Endodermal cell (in vitro differentiated cells): ENCODE results near the gene ZNF487. TPM values are rescaled to one million over a fixed set of nuclear protein-coding genes. Genes with fewer than 3 reads are reported as not detected.
"Not testable (repeated sequence)": the region's sequence is repeated elsewhere in the genome, so short reads cannot be mapped to it uniquely, and the experiment has no call there.

ENCODE experiments used
- DNase-seq: peaks from one replicate; pipeline ENCODE4 v3.0.0-alpha.2; 2017
- H3K27ac ChIP-seq: 2 replicates; pipeline ENCODE4 v1.5.1; 2013; ENCODE audit warnings: mild to moderate bottlenecking, low read depth, low read length, moderate library complexity
- H3K27me3 ChIP-seq: 2 replicates; pipeline ENCODE4 v1.6.1; 2013; ENCODE audit warnings: mild to moderate bottlenecking, low read length, moderate library complexity; ENCODE audit not compliant: insufficient read depth, control insufficient read depth, poor library complexity, severe bottlenecking
- H3K36me3 ChIP-seq: 2 replicates; pipeline ENCODE4 v1.7.0; 2013; ENCODE audit warnings: mild to moderate bottlenecking, low read length, moderate library complexity; ENCODE audit not compliant: control insufficient read depth, insufficient read depth
- H3K4me1 ChIP-seq: one replicate; pipeline ENCODE4 v1.7.0; 2013; ENCODE audit warnings: low read length; ENCODE audit not compliant: control insufficient read depth, insufficient read depth
- H3K4me3 ChIP-seq: 2 replicates; pipeline ENCODE4 v1.5.1; 2013; ENCODE audit warnings: mild to moderate bottlenecking, low read length, moderate library complexity
- H3K9ac ChIP-seq: 2 replicates; pipeline ENCODE4 v1.6.1; 2013; ENCODE audit warnings: mild to moderate bottlenecking, low read length, moderate library complexity; ENCODE audit not compliant: poor library complexity, severe bottlenecking; ENCODE audit errors: extremely low read depth
- H3K9me3 ChIP-seq: 2 replicates; pipeline ENCODE4 v1.6.1; 2013; ENCODE audit warnings: mild to moderate bottlenecking, low read length, moderate library complexity; ENCODE audit not compliant: control insufficient read depth
- H3K27ac Mint-ChIP-seq: 2 replicates; pipeline ENCODE4 v1.8.0; 2020; ENCODE audit warnings: mixed read lengths
- H3K27me3 Mint-ChIP-seq: 2 replicates; pipeline ENCODE4 v1.8.0; 2021; ENCODE audit warnings: mild to moderate bottlenecking, mixed read lengths; ENCODE audit not compliant: insufficient read depth
- H3K36me3 Mint-ChIP-seq: 2 replicates; pipeline ENCODE4 v1.8.0; 2020; ENCODE audit warnings: low read depth, mixed read lengths
- H3K4me1 Mint-ChIP-seq: 2 replicates; pipeline ENCODE4 v1.8.0; 2020; ENCODE audit warnings: mixed read lengths
- H3K4me3 Mint-ChIP-seq: 2 replicates; pipeline ENCODE4 v1.8.0; 2020; ENCODE audit warnings: mild to moderate bottlenecking, moderate library complexity, mixed read lengths
- H3K9me3 Mint-ChIP-seq: 2 replicates; pipeline ENCODE4 v1.8.0; 2020; ENCODE audit warnings: mild to moderate bottlenecking, mixed read lengths
- WGBS, 2 experiments: methylation state at CpG; one replicate each; pipeline versions ENCODE4 v1.1.5 to v1.1.7; 2013; ENCODE audit warnings: missing lambda C conversion rate in 2 of 2, mixed read lengths in 1 of 2; ENCODE audit not compliant: insufficient coverage in 1 of 2, insufficient read length in 1 of 2; 5-methylcytosine and 5-hydroxymethylcytosine counted together
- total RNA-seq, 2 donors: library from RNA; stranded (reverse); fragmentation: NEBNext Ultra II Directional in 1 of 2; extraction: Animal tissue kit (Norgen Biotek cat#: 25700) in 1 of 2; gene quantifications; 2 replicates in 1 of 2; 3 replicates in 1 of 2; pipeline ENCODE4 v1.2.1, GENCODE V29; 2021
- TF ChIP-seq, protein P1 (sequence below): fragments of 200-600 bp; sonication (generic); conservative IDR thresholded peaks from 2 replicates; pipeline ENCODE4 v1.5.0; 2021; ENCODE audit warnings: antibody characterized with exemption, mild to moderate bottlenecking

The ZNF487 gene
- total RNA-seq, 2 donors from 2014 or later, result 3.8 to 6.6 TPM

DNA sequence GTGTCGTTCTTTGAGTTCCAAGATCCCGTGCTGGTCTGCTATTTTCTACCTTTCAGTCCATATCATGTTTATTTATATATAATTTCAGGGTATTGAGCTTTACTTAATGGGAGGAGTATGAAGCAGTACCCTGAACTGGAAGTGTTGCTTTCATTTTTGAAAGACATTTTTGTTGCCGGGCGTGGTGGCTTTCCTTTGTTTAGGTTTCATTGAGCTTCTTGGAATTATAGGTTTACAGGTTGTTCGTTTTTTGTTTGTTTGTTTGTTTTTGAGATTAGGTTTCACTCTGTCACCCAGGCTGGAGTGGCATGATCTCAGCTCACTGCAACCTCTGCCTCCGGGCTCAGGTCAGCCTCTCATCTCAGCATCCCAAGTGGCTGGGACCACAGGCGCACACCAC is 7.4 kb downstream of the ZNF487 start:
- Mint-ChIP-seq H3K27ac (no peak overlapping the region), H3K4me1 (no peaks in the 10 kb centered on the region), H3K9me3 (peaks cover 36% of the 10 kb centered on the region), H3K27me3 (peaks cover 3% of the 10 kb centered on the region), H3K4me3 (no peak overlapping the region), H3K36me3 (peaks cover 26% of the 10 kb centered on the region)
- no peak overlapping the region for H3K27ac ChIP-seq
- no peaks in the 10 kb centered on the region for H3K4me1 ChIP-seq
- H3K9me3 ChIP-seq, result peaks cover 25% of the 10 kb centered on the region
- peaks cover 4% of the 10 kb centered on the region for H3K36me3 ChIP-seq
- TF ChIP-seq, protein P1, sequence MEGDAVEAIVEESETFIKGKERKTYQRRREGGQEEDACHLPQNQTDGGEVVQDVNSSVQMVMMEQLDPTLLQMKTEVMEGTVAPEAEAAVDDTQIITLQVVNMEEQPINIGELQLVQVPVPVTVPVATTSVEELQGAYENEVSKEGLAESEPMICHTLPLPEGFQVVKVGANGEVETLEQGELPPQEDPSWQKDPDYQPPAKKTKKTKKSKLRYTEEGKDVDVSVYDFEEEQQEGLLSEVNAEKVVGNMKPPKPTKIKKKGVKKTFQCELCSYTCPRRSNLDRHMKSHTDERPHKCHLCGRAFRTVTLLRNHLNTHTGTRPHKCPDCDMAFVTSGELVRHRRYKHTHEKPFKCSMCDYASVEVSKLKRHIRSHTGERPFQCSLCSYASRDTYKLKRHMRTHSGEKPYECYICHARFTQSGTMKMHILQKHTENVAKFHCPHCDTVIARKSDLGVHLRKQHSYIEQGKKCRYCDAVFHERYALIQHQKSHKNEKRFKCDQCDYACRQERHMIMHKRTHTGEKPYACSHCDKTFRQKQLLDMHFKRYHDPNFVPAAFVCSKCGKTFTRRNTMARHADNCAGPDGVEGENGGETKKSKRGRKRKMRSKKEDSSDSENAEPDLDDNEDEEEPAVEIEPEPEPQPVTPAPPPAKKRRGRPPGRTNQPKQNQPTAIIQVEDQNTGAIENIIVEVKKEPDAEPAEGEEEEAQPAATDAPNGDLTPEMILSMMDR, result no peak
- H3K4me3 ChIP-seq, result no peak overlapping the region
- H3K27me3 ChIP-seq, result no peaks in the 10 kb centered on the region
- 83 to 90% methylated on average over 1 to 7 of the region's 7 CpGs for WGBS, 2 experiments
- no peak overlapping the region for H3K9ac ChIP-seq
- DNase-seq, result no peak

DNA sequence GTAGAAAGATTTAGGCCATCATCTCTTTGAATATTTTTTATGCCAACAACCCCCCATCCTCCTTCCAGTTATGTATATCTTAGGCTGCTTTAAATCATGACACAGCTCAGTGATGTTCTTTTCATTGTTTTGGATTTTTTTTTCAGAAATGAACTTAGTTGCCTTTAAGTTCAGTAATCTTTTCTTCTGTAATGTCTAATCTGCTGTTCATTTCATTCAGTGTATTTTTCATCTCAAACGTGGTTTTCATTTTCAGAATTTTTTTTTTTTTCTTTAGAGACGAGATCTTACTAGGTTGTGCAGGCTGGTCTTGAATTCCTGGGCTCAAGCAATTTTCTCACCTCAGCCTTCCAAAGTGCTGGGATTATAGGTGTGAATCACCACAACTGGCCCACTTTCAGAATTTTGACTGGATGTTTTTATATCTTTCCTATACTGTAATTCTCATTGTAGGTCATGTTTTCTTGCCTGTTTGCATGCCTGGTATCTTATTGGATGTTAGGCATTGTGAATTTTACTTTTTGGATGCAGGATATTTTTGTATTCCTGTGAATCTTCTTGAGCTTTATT is 8.1 kb downstream of the ZNF487 start:
- Histone ChIP-seq H3K36me3 (peaks cover 4% of the 10 kb centered on the region), H3K4me3 (no peak overlapping the region), H3K27me3 (no peaks in the 10 kb centered on the region), H3K9me3 (peaks cover 25% of the 10 kb centered on the region), H3K9ac (no peak overlapping the region), H3K4me1 (no peaks in the 10 kb centered on the region), H3K27ac (no peak overlapping the region)
- no peak overlapping the region for H3K27ac Mint-ChIP-seq
- H3K36me3 Mint-ChIP-seq, result peaks cover 26% of the 10 kb centered on the region
- TF ChIP-seq, protein P1, result no peak
- peaks cover 36% of the 10 kb centered on the region for H3K9me3 Mint-ChIP-seq
- DNase-seq, result no peak
- no peaks in the 10 kb centered on the region for H3K4me1 Mint-ChIP-seq
- 94 to 100% methylated on average over 1 to 2 of the region's 2 CpGs for WGBS, 2 experiments
- peaks cover 3% of the 10 kb centered on the region for H3K27me3 Mint-ChIP-seq
- H3K4me3 Mint-ChIP-seq, result no peak overlapping the region

DNA sequence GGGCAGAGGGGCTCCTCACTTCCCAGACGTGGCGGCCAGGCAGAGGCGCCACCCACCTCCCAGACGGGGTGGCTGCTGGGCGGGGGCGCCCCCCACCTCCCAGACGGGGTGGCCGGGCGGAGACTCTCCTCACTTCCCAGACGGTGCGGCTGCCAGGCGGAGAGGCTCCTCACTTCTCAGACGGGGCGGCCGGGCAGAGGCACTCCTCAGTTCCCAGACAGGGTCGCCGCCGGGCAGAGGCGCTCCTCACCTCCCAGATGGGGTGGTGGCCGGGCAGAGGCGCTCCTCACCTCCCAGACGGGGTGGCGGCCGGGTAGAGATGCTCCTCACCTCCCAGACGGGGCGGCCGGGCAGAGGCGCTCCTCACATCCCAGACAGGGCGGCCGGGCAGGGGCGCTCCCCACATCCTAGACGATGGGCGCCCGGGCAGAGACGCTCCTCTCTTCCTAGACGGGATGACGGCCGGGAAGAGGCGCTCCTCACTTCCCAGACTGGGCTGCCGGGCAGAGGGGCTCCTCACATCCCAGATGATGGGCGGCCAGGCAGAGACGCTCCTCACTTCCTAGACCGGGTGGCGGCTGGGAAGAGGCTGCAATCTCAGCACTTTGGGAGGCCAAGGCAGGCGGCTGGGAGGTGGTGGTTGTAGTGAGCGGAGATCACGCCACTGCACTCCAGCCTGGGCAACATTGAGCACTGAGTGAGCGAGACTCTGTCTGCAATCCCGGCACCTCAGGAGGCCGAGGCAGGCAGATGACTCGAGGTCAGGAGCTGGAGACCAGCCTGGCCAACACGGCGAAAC is 9.5 kb downstream of the ZNF487 start:
- H3K4me3 Mint-ChIP-seq, result not testable (repeated sequence)

More for the DNA sequence above, 9.5 kb downstream of the ZNF487 start:
- 95 to 96% methylated on average over 35 to 53 of the region's 53 CpGs for WGBS, 2 experiments
- not testable (repeated sequence) for H3K4me1 Mint-ChIP-seq, H3K27ac ChIP-seq, H3K27me3 ChIP-seq, H3K27me3 Mint-ChIP-seq, H3K4me1 ChIP-seq, H3K36me3 ChIP-seq, H3K27ac Mint-ChIP-seq, DNase-seq, H3K9ac ChIP-seq, H3K4me3 ChIP-seq
- peaks cover 26% of the 10 kb centered on the region for H3K36me3 Mint-ChIP-seq
- peaks cover 25% of the 10 kb centered on the region for H3K9me3 ChIP-seq
- H3K9me3 Mint-ChIP-seq, result peaks cover 36% of the 10 kb centered on the region
